Brain microvascular endothelial cell (primary cell): ENCODE data around the gene DPYSL5.

Experiments
- DNase-seq: peaks from one replicate; pipeline ENCODE4 v3.0.0-alpha.2; 2020
- H3K27ac ChIP-seq: fragments of 250-450 bp; sonication (Bioruptor Pico); 2 replicates; pipeline ENCODE4 v1.5.1; 2020; ENCODE audit warnings: mild to moderate bottlenecking, moderate library complexity
- H3K27me3 ChIP-seq: fragments of 250-450 bp; sonication (Bioruptor Pico); replicated peaks from 2 replicates; pipeline ENCODE4 v1.5.1; 2020; ENCODE audit warnings: mild to moderate bottlenecking
- H3K36me3 ChIP-seq: fragments of 250-450 bp; sonication (Bioruptor Pico); replicated peaks from 2 replicates; pipeline ENCODE4 v1.5.1; 2020; ENCODE audit warnings: mild to moderate bottlenecking
- H3K4me3 ChIP-seq: 2 replicates; pipeline ENCODE4 v1.5.1; 2011; ENCODE audit warnings: low read depth, mild to moderate bottlenecking, control low read depth, low read length, moderate library complexity
- in situ Hi-C: cut with HindIII; loops from 2 replicates; pipeline ENCODE4 v1.10.0; 2017; ENCODE audit warnings: low sequenced_read_pairs, low pct_ligation_motif_present
- TF ChIP-seq, protein P1 (sequence below): IDR thresholded peaks from 2 replicates; pipeline ENCODE4 v1.5.1; 2011; ENCODE audit warnings: low read depth, mild to moderate bottlenecking, moderate library complexity, low read length, control low read depth, inconsistent platforms; ENCODE audit errors: missing control alignments

DPYSL5 gene

GRCh38 chr2:26934985-26935384 is 87.1 kb downstream of the DPYSL5 start:
- in situ Hi-C loops, result no loop called here
- TF ChIP-seq, protein P1, sequence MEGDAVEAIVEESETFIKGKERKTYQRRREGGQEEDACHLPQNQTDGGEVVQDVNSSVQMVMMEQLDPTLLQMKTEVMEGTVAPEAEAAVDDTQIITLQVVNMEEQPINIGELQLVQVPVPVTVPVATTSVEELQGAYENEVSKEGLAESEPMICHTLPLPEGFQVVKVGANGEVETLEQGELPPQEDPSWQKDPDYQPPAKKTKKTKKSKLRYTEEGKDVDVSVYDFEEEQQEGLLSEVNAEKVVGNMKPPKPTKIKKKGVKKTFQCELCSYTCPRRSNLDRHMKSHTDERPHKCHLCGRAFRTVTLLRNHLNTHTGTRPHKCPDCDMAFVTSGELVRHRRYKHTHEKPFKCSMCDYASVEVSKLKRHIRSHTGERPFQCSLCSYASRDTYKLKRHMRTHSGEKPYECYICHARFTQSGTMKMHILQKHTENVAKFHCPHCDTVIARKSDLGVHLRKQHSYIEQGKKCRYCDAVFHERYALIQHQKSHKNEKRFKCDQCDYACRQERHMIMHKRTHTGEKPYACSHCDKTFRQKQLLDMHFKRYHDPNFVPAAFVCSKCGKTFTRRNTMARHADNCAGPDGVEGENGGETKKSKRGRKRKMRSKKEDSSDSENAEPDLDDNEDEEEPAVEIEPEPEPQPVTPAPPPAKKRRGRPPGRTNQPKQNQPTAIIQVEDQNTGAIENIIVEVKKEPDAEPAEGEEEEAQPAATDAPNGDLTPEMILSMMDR, result no peak
- no peak for DNase-seq
- Histone ChIP-seq H3K36me3 (no peaks in the 10 kb centered on the region), H3K4me3 (no peak overlapping the region), H3K27ac (no peak overlapping the region), H3K27me3 (no peaks in the 10 kb centered on the region)

DNA sequence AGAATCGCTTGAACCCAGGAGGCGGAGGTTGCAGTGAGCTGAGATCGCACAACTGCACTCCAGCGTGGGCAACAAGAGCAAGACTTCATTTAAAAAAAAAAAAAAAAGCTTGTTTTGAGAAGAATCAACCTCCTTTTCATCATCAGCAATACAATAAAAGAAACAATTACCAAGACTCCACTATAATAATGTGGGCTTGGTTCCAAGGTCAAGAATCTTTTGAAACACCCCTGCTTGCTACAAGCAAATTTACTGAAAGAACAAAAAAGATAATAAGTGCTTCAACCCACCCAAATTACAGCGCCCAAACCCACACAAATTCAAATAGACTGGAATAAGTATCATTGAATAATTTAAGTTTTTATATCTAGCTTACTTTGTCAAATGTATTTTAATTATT is 88.9 kb downstream of the DPYSL5 start:
- Histone ChIP-seq H3K27me3 (no peaks in the 10 kb centered on the region), H3K4me3 (no peak overlapping the region), H3K36me3 (no peaks in the 10 kb centered on the region), H3K27ac (no peak overlapping the region)
- DNase-seq, result no peak
- TF ChIP-seq, protein P1, result no peak
- in situ Hi-C loops, result no loop called here

DNA sequence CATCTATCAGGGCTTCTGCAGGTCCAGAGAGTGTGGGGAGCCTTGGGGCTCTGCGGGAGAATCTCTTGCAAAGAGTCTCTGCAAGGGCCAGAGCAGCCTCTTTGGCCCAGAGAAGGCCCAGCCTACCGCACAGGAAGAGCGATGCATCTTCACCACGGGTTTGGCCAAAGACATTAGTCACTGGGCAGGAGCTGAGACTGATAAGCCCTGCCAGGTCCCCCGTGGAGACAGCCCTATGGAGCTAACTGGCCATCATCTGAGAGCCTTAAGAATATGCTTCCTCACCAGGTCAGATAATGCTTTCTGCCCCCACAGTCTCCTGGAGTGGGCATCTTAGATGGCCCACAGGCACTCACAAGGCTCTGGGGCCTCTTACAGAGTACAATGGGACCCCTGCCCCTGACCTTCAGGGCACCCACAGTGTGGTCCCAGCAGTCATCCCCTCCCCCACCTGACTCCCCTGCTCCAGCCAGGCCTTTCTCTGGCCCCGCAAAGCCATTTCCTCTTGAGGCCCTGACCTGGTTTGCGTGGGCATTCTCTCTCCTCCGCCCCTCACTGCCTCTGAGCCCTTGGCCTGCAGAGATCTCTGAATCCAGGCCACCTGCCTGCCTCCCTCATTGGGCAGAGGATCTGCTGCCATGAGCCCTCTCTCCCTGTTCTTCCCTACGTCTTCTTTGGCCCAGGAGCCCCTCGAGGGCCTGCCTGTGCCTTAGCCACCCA is 90.6 kb downstream of the DPYSL5 start:
- no peak for DNase-seq
- in situ Hi-C loops, result no loop called here
- Histone ChIP-seq H3K36me3 (no peaks in the 10 kb centered on the region), H3K27me3 (no peaks in the 10 kb centered on the region), H3K4me3 (no peak overlapping the region), H3K27ac (no peak overlapping the region)
- TF ChIP-seq, protein P1, result no peak

DNA sequence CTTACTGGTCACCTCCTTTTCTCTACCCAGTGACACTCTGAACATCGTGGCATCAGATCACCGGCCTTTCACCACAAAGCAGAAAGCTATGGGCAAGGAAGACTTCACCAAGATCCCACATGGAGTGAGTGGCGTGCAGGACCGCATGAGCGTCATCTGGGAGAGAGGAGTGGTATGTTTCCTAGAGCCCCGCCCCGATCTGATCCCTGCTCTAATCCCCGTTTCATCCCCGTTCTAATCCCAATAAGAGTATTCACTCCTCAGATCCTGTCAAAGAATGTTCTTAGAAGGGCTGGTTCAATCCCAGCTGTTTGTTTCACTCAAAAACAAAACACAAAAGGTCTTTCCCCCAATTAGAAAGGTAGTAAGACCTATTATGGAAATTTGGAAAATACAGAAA is 92.1 kb downstream of the DPYSL5 start:
- DNase-seq, result no peak
- Histone ChIP-seq H3K4me3 (no peak overlapping the region), H3K27ac (no peak overlapping the region), H3K27me3 (no peaks in the 10 kb centered on the region), H3K36me3 (no peaks in the 10 kb centered on the region)
- TF ChIP-seq, protein P1, result no peak
- in situ Hi-C loops, result no loop called here

DNA sequence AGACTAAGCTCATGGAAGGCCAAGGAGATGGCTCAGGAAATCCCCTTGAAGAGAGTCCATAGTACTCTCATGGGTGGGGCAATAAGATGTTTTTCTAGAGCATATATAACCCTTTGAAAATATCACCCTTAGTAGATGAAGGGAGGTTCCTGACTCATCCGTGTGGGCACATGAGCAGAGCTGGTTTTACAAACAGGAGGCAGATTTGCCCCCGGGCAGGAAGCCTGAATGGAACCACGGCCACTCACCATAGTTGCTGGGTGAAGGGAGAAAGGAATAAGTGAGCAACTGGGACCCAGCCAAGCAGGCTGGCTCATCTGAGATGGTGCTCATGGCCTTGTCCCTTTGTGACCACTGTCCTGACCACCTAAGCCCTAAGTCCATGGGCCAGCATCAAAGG is 93.6 kb downstream of the DPYSL5 start:
- DNase-seq, result no peak
- in situ Hi-C loops, result no loop called here

More for the DNA sequence above, 93.6 kb downstream of the DPYSL5 start:
- Histone ChIP-seq H3K27ac (no peak overlapping the region), H3K4me3 (no peak overlapping the region), H3K36me3 (no peaks in the 10 kb centered on the region), H3K27me3 (no peaks in the 10 kb centered on the region)
- TF ChIP-seq, protein P1, result no peak
